22Rv1 (cell line): ENCODE measurements around the gene ARHGAP26.

ENCODE experiments used
- ZFX ChIP-seq: fragments of 450-650 bp; IDR thresholded peaks from 2 replicates; pipeline ENCODE4 v1.6.1; 2017; ENCODE audit warnings: antibody characterized with exemption, borderline replicate concordance
- TF ChIP-seq, protein P1 (sequence below): fragments of 450-650 bp; IDR thresholded peaks from 2 replicates; pipeline ENCODE4 v1.5.1; 2017; ENCODE audit warnings: mild to moderate bottlenecking

DNA sequence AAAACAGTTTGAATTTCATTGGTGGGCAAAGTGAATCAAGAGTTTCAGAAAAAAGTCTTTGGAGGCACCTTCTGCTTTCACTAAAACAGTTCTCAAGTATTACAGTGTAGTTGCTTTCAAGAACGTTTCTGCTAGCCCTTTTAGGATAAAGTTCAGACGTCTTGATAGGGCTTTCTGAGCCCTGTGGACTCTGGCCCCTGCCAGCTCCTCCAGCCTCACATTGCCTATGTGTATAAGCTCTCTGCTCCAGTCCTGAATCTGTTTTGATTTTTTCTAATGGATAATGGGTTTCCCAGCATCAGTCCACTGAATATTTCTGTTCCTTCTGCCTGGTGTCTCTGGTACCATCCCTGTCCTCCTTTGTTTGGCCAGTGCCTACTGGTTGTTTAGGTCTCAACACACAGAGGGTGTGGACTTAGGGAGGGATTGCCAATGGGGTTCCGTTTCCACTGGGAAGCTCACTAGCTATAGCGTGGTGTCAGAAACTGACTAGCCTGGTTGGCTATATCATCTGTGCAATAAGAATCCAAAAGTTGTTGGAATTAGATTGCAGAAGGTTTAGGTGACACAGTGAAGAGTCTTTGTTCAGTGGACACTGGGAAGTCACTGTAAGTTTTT is 26.4 kb downstream of the ARHGAP26 start:
- TF ChIP-seq, protein P1, sequence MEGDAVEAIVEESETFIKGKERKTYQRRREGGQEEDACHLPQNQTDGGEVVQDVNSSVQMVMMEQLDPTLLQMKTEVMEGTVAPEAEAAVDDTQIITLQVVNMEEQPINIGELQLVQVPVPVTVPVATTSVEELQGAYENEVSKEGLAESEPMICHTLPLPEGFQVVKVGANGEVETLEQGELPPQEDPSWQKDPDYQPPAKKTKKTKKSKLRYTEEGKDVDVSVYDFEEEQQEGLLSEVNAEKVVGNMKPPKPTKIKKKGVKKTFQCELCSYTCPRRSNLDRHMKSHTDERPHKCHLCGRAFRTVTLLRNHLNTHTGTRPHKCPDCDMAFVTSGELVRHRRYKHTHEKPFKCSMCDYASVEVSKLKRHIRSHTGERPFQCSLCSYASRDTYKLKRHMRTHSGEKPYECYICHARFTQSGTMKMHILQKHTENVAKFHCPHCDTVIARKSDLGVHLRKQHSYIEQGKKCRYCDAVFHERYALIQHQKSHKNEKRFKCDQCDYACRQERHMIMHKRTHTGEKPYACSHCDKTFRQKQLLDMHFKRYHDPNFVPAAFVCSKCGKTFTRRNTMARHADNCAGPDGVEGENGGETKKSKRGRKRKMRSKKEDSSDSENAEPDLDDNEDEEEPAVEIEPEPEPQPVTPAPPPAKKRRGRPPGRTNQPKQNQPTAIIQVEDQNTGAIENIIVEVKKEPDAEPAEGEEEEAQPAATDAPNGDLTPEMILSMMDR = no peak
- TF ChIP-seq ZFX = no peak
